T-helper 1 cell treated with Interleukin-12 subunit alpha and Interleukin-12 subunit beta and Interleukin-4 antibody, amounts not matched to agents 30 ng/mL and 1 ng/mL, for 36 hours (primary cell): ENCODE results near the gene DNMT3A. TPM values are rescaled to one million over a fixed set of nuclear protein-coding genes. Genes with fewer than 3 reads are reported as not detected.

ENCODE experiments used
- intact Hi-C: fragments of 100-400 bp; cut with micrococcal nuclease; formaldehyde crosslinking; loops from one replicate; pipeline ENCODE4 v1.15.1; 2024
- total RNA-seq: library from RNA; stranded (reverse); gene quantifications from 2 replicates; pipeline ENCODE4 v1.2.3, GENCODE V29; 2022

DNMT3A gene
- total RNA-seq, 1 donor from 2014 or later = 80.6 TPM

- intact Hi-C loops = loop anchor here (1.0 to 5.0 kb wide), 6 partner anchors 8 to 385 kb away; partner anchors contain the start of gene DTNB
Observed at GRCh38 chr2:25286723-25287483, 54.8 kb downstream of the DNMT3A start.

GRCh38 chr2:25286025-25286400 lies 55.7 kb downstream of the DNMT3A start:
- intact Hi-C loops = loop anchor here (1.0 to 5.0 kb wide), 6 partner anchors 9 to 386 kb away; partner anchors contain the start of gene DTNB

GRCh38 chr2:25285265-25286024 lies 56.3 kb downstream of the DNMT3A start:
- intact Hi-C loops = loop anchor here (1.0 to 5.0 kb wide), 6 partner anchors 8 to 387 kb away; partner anchors contain the start of gene DTNB

GRCh38 chr2:25284756-25285155 lies 57.0 kb downstream of the DNMT3A start:
- intact Hi-C loops = loop anchor here (5.0 kb wide), 2 partner anchors 32 to 388 kb away; partner anchors contain the start of gene DTNB

- intact Hi-C loops = no loop called here
Observed at GRCh38 chr2:25283921-25284320, 57.8 kb downstream of the DNMT3A start.

GRCh38 chr2:25281941-25282340 lies 59.8 kb downstream of the DNMT3A start:
- intact Hi-C loops = no loop called here

- intact Hi-C loops = no loop called here
Observed at GRCh38 chr2:25281522-25281921, 60.2 kb downstream of the DNMT3A start.

- intact Hi-C loops = no loop called here
Observed at GRCh38 chr2:25280051-25280687, 61.6 kb downstream of the DNMT3A start.

- intact Hi-C loops = loop anchor here (5.0 to 10.0 kb wide), 2 partner anchors 516 to 598 kb away; partner anchors contain the start of gene ASXL2
Observed at GRCh38 chr2:25279091-25279651, 62.6 kb downstream of the DNMT3A start.

- intact Hi-C loops = loop anchor here (1.0 to 10.0 kb wide), 6 partner anchors 9 to 600 kb away; partner anchors contain the start of gene ASXL2
Observed at GRCh38 chr2:25276569-25277465, 64.9 kb downstream of the DNMT3A start.

GRCh38 chr2:25275575-25275965 lies 66.2 kb downstream of the DNMT3A start:
- intact Hi-C loops = loop anchor here (2.0 to 10.0 kb wide), 3 partner anchors 177 to 602 kb away; partner anchors contain the start of gene ASXL2

GRCh38 chr2:25274868-25275574 lies 66.7 kb downstream of the DNMT3A start:
- intact Hi-C loops = loop anchor here (2.0 to 10.0 kb wide), 3 partner anchors 178 to 602 kb away; partner anchors contain the start of gene ASXL2

- intact Hi-C loops = loop anchor here (1.0 to 10.0 kb wide), 10 partner anchors 12 to 521 kb away; no protein-coding TSS in a partner anchor
Observed at GRCh38 chr2:25273985-25274535, 67.7 kb downstream of the DNMT3A start.

- intact Hi-C loops = loop anchor here (1.0 to 10.0 kb wide), 9 partner anchors 14 to 522 kb away; no protein-coding TSS in a partner anchor
Observed at GRCh38 chr2:25272705-25273104, 69.0 kb downstream of the DNMT3A start.

- intact Hi-C loops = loop anchor here (10.0 kb wide), 1 partner anchor 525 kb away; no protein-coding TSS in a partner anchor
Observed at GRCh38 chr2:25270061-25270460, 71.7 kb downstream of the DNMT3A start.

- intact Hi-C loops = no loop called here
Observed at GRCh38 chr2:25269233-25269632, 72.5 kb downstream of the DNMT3A start.

- intact Hi-C loops = no loop called here
Observed at GRCh38 chr2:25268139-25268538, 73.6 kb downstream of the DNMT3A start.

GRCh38 chr2:25266399-25266798 lies 75.3 kb downstream of the DNMT3A start:
- intact Hi-C loops = no loop called here

GRCh38 chr2:25265802-25266201 lies 75.9 kb downstream of the DNMT3A start:
- intact Hi-C loops = no loop called here
